Measurements from ENCODE around the gene PDGFA.

PDGFA gene

GRCh38 chr7:515628-516027 lies 4.0 kb downstream of the PDGFA start:
- no peak for DNase-seq

- DNase-seq, result peak; percentile 61
Observed at GRCh38 chr7:514651-515598, 4.7 kb downstream of the PDGFA start.

DNA sequence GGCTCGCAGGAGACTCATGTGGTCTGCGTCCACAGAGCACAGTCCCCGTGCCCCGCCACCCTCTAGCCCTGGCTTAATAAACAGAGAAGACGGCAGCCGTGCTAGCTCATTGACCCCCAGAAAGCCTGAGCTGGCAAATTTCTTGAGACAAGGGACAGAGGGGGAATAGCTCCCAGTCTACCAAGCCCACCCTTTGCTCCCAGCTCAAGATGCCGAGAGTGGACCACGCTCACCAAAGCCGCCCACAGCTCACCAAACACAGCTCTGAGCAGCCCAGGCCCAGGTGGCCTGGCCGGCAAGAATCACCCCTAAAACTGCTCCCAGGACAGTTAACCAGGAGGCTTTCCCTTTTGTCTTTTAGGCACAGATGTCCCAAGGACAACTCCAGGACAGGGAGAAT lies 5.4 kb downstream of the PDGFA start:
- DNase-seq, result no peak

GRCh38 chr7:513521-514166 lies 6.0 kb downstream of the PDGFA start:
- DNase-seq, result no peak

- DNase-seq, result no peak
Observed at GRCh38 chr7:512541-513311, 6.9 kb downstream of the PDGFA start.

DNA sequence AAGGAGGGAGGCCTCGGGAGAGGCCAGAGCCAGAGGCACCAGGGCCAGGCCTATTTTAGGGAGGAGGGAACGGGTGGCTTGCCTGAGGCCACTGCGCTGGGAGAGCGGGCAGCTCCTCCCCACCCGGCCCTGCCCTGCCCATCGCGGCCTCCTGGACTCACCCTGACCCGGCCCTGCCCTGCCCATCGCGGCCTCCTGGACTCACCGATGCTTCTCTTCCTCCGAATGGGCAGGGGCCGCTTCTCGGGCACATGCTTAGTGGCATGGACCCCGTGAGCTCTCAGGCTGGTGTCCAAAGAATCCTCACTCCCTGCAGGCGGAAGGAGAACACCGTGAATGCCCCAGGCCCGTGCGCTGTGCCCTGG lies 7.5 kb downstream of the PDGFA start:
- no peak for DNase-seq

GRCh38 chr7:511476-512145 lies 8.0 kb downstream of the PDGFA start:
- DNase-seq, result no peak

DNA sequence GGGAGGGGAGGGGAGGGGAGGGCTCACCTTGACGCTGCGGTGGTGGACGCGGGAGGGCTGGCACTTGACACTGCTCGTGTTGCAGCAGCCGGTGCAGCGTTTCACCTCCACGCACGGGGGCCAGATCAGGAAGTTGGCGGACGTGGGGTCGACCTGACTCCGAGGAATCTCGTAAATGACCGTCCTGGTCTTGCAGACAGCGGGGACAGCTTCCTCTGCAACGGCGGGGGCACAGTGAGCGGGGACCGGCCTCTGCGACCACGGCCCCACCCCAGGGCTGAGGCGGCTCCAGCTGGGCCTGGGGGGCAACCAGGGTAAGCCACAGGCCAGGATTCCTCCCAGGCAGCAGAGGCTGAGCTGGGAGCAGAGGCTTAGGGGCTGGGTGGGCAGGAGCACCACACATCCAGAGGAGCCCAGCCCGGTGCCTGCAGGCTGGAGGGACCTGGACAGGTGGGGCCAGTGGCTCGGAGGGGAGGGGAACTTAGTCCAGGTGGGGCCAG lies 8.8 kb downstream of the PDGFA start:
- DNase-seq, result no peak

- DNase-seq, result no peak
Observed at GRCh38 chr7:510131-510481, 9.5 kb downstream of the PDGFA start.

GRCh38 chr7:509426-510130 lies 10.1 kb downstream of the PDGFA start:
- no peak for DNase-seq

DNA sequence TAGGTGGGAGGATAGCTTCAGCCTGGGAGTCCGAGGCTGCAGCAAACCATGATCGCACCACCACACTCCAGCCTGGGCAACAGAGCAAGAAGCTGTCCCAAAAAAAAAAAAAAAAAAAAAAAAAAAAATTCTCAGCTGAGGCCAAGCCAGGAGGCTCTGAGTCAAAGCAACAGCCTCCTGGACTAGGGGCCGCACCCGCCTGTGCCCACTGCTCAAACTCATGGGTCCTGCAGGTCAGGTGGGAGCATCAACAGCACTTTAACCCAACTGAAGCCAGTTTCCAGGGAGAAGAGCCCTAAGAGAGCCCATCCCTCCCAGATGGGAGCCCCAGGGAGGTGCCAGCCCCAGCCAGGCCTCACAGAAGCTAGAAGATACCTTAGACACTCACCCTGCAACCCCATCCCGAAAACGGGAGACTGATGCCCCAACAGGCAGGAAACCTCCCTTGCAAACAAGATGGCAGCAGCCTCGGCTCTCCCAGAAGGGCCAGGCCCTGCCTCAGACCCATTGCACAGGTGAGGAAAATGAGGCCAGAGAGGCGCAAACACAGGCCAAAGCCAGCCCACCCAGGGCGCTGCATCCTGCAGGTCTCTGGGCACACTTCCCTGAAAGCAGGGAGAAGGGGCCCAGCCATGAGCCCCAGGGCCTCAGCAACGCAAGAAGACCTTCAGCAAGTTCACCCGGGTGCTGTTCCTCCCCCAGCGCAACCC lies 11.0 kb downstream of the PDGFA start:
- DNase-seq, result no peak

- no peak for DNase-seq
Observed at GRCh38 chr7:507623-508300, 11.9 kb downstream of the PDGFA start.

DNA sequence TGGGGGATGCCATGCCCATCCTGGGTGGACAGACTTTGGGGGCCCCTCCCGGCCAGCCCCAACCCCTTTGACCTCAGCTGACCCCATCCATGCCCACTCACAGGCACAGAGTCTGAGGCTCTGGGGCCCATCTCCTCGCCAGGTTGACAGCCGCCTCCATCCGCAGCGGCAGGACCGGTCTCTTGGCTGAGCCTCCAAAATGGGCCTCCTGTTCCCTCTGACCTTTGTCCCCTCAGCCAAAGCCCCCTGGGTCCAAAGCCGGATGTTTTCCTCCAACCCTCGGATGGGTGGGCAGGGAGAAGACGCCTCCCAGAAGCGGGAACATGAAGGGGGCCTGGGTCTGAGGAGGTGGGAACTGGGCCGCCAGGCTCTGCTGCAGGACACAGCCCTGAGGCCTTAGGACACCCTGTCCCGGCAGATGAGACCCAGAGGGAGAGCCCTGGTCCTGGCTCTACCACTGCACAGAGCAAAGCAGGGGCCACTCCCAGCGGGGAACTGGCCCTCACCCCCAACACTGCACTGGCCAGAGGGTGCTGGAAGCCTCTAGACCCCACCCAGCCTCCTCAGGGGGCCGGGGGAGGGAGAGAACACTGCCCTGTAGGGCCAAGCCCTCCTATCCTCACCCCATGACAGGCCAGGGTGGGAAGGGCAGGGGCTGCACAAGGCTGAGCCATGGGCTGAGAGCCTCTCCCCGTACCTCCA lies 12.6 kb downstream of the PDGFA start:
- no peak for DNase-seq

GRCh38 chr7:506391-506831 lies 13.2 kb downstream of the PDGFA start:
- DNase-seq, result no peak

- no peak for DNase-seq
Observed at GRCh38 chr7:505171-505570, 14.5 kb downstream of the PDGFA start.

DNA sequence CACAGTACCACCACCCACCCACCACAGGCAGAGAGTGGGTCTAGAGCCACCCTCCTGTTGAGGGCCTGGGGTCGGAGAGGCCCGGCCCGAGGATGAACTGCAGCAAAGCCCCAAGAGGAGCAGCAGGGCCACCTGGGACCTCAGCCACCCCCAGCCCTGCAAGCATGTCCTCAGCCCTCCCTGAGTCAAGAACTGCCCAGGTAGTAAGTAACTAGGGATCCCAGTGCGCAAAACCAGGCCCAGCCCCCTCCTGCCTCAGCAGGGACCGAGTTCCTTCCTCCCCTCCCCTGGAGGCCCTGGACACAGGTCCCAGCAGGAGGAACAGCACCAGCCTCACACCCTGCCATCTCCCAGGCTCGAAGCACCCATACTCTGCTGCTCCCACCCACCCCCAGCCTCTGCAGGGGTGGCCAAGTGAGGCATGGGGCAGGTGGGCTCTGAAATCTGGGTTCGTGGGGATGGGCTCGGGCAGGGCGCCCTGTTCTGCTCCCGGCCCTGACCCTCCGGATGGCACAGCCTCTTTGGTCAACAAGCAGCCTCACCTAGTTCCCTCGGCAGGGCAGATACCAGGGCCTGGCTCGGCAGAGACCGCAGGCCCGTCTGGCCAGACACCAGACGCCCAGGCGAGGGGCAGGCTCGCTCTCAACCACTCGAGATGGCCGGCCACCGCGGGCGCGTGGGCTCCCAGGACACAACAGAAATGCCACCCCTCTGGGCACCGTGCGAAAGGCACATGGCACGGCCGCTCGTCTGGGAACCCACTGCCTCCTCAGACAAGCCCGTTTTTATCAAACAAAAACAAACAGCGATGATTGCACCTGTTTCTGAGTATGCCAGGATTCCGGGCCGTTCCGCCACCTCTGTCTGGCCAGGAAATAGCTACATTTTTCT lies 15.2 kb downstream of the PDGFA start:
- no peak for DNase-seq

GRCh38 chr7:503575-504111 lies 16.0 kb downstream of the PDGFA start:
- DNase-seq, result no peak

GRCh38 chr7:502296-502695 lies 17.4 kb downstream of the PDGFA start:
- DNase-seq, result no peak

- DNase-seq, result no peak
Observed at GRCh38 chr7:501526-501925, 18.1 kb downstream of the PDGFA start.
